RCC 7860 (cell line): ENCODE measurements around the gene PCGF3.
"Not testable (repeated sequence)": the region's sequence is repeated elsewhere in the genome, so short reads cannot be mapped to it uniquely, and the experiment has no call there.

Experiments
- DNase-seq: peaks from one replicate; pipeline ENCODE4 v3.0.0-alpha.2; 2015; ENCODE audit warnings: low spot score
- FAIRE-seq: peaks from 2 replicates; lab custom pipeline; 2012; peaks lifted over from hg19 to GRCh38; lab: Jason Lieb, UNC

The PCGF3 gene

DNA sequence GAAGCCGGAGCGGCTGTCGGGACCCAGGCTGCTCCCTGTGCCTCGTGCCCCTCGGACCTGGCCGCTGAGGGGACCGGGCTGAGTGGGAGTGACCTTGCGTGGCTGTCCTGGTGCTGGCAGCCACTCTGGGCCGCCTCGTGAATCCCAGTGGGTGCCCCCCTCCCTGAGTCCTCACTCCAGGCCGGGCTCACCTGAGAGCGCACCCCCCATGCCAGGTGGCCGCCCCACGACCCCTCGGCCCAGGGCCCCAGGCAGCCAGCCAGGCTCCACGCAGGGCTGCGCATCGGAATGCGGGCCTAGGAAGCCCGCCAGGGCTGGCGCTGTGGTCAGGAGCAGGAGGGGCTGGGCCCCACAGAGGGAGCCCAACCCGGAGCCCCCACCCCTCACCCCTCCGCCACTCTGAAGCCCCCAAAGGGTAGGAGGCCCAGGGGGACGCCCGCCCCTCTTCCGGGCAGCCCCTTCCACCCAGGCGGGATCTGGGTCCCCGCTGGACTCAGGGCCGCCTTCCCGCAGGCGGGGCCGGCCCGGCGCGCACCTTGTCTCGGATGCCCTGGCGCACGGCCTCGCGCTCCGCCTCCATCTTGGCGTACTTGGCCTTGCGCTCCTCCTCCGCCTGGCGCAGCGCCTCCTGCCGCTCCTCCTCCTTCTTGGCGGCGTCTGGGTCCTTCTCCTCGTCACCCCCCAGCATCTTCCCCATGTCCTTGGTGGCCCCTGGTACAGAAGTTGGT is 86.4 kb downstream of the PCGF3 start:
- DNase-seq (no peak), FAIRE-seq (no peak)

DNA sequence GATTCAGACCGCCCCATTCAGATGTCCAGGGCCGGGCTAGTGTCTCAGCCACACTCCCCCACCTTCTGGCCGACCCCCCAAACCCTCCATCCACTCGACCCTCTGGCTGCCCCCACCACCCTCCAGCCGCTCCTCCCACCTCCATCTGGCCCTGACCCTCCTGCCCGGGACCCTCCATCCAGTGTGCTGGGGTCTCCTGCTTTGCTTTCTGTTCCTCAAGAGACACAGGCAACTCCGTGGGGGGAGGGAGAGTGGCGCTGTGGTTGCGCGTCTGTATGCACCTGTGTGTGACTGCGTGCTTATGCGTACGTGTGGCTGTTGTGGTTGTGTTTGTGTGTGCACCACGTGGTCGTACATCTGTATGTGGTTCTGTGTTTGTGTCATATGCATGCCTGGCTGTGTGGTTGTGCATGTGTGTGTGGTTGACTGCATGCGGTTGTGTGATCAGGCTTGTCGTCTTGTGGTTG is 87.0 kb downstream of the PCGF3 start:
- FAIRE-seq = no peak

DNA sequence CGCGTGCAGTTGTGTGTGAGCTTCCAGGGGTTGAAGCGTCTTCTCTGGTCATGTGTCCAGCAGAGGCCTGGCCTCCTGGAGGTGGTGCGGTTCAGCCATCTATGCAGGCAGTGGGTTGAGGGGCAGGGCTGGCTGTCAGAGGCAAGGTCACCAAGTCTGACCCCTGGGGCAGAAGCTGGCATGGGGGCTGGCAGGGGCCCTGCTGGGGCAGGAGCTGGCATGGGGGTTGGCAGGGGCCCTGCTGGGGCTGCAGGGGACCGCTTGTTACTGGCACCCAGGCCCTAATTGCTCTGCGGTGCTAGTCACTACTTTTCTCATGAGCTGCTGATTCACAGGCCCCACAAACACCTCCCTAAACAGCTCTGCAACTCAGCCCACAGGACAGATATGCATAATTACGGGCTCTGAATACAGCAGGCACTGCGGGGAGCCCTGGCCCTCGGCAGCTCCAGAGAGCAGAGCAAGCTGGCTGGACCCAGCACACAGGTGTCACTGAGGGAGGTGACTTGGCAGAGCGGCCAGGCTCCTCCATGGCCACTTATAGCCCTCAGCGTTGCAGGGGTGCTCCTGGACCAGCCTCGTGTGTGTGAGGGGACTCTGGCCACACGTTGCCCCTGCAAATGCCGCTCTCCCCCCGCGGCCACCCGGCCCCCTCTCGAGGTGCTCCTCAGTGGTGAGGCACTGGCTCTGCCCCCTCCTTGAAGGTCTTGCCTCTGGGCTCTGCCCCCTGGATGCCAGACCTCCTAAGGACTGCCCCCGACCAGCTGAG is 87.6 kb downstream of the PCGF3 start:
- DNase-seq (no peak), FAIRE-seq (no peak)

More for the DNA sequence above, 87.0 kb downstream of the PCGF3 start:
- DNase-seq = no peak

DNA sequence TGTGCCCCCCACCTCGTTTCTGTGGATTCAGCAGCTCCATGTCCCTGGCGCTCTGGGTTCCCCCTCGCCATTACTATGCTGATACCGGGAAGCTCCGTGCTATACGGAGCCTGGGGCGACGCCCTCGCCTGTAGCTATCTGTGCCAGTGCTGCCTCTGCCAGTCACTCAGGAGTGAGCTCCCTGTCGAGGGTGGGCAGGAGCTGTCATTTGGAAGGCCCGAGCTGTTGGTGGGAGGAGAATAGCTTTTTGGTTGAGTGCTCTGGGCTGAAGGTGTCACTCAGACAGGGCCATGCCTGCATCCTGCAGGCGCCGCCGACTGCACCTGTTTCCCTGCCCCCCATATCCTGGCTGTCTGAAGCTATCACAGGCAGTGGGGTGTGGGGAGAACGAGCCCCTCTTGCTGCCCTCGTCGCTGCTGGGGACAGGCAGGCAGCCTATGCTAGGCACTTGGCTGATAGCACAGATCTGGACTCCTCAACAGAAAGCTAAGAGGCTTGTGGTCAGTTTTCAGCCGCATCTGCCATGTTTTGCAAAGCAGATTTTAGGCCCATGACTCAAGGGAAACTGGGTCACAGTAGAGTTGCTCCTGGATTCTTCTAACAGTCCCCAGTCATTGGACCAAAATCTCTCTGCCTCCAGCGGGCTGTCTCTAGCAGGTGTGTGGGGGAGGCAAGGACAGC is 88.4 kb downstream of the PCGF3 start:
- FAIRE-seq = no peak
- DNase-seq = no peak

DNA sequence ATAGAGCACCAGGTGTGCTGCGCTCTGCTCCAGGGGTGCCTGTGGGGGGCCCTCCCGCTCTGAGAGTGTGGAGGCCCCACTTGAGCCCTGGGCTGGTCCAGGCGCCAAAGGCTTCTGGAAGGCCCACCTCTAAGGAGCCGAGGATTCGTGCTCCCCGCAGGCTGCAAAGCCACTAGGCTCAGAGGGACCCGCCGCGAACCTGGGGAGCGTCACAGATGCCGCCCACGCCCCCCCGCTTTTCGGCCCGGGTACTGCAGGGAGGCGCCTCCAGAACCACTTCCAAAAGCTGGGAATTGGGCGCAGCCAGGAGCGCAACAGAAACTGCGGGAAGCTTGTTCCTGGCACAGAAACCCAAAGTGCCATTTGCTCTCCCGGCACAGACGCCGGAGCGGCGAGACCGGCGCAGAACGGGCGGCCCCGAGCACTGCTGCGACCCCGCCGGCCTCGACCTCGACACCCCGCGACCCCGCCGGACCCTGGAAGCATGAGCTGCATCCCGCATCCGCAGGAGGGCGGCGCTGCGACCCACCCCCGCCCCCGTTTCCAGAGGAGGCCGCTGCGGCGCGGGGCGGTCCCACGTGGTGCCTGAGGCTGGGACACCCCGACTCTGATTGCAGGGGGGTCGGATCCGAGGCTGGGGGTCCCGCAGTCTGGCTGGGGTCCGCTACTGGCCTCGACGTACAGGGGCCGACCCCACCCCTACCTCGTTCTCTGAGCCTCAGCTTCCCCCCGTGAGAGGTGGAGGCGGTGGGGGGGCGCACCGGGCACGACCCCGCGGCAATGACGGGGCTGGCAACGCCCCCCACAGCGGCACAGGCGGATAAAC is 89.5 kb downstream of the PCGF3 start:
- no peak for DNase-seq
- FAIRE-seq = no peak

DNA sequence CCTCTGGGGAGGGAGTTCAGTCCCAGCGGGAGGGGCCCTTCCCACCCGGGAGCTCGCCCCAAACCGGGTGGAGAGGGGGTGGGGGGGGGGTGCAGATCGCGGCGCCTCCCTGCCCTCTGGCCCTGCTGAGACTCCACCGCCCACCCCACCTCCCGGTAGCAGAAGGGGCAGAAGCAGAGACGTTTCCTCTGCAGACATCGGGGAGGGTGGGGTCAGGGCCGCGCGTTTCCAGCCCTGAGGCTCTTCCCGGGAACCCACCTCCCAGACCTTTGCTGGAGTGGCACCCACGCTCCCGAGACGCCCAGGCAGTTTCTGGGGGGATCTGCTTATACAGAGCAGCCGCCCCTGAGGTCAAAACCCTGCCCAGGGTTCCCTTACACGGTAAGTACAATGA is 90.1 kb downstream of the PCGF3 start:
- FAIRE-seq = no peak
- no peak for DNase-seq

DNA sequence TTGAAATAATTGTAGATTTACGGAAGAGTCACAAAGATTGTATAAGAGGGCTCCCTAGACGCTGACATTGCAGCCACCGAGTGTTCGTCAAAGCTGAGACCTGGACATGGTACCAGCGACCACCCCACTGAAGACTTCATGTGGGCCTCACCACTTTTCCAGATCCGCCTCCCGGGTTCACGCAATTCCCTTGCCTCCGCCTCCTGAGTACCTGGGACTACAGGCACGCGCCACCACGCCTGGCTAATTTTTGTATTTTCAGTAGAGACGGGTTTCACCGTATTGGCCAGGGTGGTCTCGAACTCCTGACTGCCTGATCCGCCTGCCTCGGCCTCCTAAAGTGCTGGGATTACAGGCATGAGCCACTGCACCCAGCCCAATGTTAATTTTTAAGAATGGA is 90.6 kb downstream of the PCGF3 start:
- FAIRE-seq = no peak
- no peak for DNase-seq

DNA sequence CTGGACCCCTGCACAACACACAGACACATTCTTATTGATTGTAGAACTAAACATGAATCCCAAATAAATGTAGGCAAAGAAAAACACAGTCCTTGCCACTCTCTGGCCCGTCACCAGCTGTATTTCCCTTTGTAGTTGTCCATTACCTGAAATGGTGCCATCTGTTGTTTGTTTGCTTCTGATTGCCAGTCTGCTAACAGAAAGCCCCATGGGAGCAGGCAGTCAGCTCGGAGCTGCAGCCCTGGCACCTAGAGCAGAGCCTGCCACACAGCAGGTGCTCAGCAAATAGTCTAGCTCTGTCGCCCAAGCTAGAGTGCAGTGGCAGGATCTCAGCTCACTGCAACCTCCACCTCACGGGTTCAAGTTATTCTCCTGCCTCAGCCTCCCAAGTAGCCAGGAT is 91.4 kb downstream of the PCGF3 start:
- DNase-seq = no peak
- FAIRE-seq = no peak

DNA sequence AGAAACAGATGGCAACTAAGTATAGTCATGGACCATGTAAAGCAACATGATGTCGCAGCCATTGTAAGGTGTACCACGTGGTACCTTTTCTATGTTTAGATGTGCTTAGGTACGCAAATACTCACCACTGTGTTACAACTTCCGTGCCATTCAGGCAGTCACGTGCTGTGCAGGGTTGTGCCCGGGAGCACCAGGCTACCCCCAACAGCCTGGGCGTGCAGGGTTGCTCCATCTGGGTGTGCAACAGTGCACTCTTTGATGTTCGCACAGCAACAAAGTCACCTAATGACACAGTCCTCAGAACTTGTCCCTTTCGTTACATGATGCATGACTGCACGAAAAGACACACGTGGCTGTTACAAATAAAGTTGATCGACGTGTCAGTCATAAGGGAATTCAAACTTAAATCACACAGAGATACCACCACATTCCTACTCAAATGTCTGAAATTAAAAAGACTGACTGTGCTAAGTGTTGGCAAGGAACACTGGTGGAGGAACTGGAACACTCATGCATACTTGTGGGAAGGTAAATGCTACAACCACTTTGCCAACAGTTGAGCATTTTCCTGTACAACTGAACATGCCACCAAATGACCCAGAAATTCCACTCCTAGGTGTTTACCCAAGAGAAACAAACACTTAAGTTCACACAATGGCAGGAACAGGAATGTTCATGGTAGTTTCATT is 95.9 kb downstream of the PCGF3 start:
- FAIRE-seq (no peak), DNase-seq (no peak)

DNA sequence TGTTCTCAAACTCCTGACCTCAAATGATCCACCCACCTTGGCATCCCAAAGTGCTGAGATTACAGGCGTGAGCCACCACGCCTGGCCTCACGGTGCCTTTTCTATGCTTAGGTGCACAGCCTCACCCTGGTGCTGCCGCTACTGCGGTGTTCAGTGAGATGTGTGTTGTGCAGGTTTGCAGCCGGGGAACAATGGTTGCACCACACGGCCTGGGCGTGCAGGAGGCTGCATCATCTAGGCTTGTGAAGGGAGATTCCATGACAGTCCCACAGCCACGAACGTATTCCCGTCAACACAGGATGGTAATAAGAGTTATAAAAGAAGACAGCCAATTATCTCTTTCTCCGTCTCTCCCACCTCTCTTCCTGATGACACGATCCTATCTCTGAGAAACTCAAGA is 98.3 kb downstream of the PCGF3 start:
- no peak for DNase-seq
- FAIRE-seq = no peak

DNA sequence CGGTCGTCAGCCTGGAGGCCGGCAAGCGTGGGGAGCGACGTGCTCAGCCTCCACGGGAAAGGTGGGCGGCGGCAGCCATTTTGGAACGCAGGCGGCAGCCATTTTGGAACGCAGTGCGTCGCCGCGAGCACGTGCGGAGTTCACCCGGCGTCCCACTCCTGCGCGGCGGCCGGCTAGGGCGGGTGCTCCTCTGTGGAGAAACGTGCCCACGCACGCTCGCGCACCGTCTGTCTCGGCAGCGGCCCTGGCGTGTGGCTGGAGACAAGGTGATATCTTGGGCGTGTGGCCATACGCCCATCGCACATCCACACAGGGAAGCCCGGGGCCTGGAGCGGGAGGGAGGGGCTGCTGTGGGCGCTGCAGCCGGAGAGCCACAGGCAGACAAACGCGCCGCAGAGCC is 99.2 kb downstream of the PCGF3 start:
- DNase-seq (no peak), FAIRE-seq (no peak)

DNA sequence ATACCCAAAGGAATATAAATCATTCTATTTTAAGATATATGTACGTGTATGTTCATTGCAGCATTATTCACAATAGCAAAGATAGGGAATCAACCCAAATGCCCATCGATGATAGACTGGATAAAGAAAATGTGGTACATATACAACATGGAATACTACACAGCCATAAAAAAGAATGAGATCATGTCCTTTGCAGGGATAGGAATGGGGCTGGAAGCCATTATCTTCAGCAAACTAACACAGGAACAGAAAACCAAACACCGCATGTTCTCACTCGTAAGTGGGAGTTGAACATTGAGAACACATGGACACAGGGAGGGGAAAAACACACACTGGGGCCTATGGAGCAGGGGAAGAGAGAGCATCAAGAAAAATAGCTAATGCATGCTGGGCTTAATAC is 101.3 kb downstream of the PCGF3 start:
- DNase-seq, FAIRE-seq: not testable (repeated sequence)

DNA sequence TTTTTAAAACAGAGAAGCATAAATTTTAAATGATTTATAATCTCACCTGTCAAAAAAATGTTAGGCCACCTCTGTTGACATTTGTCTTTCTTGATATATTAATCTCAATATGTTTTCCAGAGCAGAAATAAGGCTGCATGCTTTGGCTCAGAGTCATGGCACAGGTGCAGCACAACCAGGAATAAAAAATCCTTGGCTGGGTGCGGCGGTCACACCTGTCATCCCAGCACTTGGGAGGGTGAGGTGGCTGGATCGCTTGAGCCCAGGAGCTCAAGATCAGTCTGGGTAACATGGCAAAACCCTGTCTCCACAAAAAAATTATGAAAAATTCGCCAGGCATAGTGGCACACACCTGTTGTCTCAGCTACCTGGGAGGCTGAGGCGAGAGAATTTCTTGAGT is 102.2 kb downstream of the PCGF3 start:
- FAIRE-seq = no peak
- no peak for DNase-seq

DNA sequence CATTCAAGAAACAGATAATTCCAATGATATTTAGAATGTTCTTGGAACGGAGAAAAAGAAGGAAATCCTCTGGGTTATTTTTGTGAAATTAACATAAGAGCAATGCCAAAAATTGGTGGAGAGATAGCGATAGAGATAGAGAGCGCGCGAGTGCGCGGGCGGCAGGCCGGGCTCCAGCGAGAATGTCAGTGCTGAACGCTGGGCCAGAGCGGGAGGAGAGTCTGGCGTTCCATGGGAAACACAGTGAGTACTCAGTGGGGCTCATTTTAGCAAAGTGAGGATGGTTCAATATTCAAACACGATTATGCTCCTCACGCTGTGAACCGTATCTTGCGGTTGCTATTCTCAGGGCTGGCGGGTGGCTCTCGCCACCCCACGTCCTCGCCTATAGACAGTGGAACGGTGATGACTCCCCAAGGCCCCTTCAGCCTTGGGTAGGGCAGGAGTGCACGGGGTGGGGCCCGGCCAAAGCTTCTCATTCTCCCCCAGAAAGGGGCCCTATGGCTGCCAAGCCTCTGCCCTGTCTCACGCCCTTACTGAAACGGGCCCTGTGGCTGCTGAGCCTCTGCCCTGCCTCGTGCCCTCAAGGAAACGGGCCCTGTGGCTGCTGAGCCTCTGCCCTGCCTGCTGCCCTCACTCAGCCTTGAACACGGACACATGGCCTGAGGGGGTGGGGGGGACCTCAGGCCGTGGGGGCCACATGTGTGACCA is 103.4 kb downstream of the PCGF3 start:
- DNase-seq (no peak), FAIRE-seq (no peak)

DNA sequence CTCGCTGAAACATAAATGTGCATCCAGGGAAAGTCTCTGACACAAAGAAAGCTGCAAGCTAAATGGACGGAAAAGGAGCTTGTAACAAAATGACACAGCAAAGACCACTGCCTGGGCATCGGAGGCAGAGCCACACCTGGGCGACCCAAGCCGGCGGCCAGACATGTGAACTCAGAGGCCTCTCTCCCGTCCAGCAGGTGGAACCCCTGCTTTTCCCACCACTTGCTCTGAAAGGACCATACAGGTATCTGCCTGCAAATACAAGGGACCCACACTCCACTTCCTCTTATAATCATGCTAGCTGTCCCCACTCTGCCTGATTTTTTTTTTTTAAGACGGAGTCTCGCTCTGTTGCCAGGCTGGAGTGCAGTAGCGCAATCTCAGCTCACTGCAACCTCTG is 108.3 kb downstream of the PCGF3 start:
- DNase-seq = no peak
- FAIRE-seq = no peak

DNA sequence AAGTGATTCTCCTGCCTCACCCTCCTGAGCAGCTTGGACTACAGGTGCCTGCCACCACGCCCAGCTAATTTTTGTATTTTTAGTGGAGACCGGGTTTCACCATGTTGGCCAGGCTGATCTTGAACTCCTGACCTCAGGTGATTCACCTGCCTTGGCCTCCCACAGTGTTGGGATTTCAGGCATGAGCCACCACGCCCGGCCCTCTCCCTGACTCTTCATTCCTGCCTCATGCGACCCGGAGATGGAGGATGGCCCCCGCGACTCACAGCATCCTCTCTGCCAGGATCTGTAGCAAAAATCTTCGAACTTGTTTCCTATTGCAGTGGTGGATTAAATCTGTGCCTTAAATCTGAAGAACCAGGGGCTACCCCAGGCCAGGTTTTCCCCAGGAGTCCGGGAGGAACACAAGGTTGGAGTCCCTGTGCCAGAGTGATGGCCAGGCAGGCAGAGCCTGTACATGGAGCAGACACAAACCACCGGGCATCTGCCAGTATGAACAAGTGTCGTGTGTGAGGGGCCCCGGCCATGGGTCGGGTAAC is 108.7 kb downstream of the PCGF3 start:
- FAIRE-seq (no peak), DNase-seq (no peak)

DNA sequence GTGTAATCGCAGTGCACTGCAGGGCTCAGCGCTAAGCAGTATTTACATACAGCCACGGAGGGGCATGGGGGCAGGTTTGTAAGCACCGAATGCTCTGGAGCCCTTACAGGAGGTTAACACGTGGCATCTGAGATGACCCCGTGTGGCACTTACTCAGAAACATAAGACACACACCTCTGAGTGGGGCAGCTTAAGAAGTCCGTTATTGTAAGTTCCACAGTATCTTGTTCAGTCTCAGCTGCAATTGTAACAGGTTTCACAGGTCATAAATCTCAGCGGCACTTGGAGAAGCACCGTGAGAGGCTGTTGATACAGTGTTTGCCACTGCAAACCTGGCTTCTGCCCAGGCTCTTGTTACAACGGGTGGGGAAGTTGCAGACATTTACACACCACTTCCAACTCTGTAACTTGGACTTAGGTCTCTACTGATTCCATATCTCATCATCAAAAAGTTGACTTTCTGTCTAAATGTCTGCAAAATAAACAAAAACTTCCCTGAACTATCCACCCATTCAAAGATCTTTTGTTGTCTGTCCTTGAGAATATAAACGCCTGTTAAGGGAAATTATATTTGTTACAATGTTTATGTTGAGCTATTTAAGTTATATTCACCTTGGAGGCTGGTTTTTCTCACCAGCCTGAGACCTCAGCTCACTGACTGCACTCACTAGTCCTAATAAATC is 110.0 kb downstream of the PCGF3 start:
- FAIRE-seq = no peak

DNA sequence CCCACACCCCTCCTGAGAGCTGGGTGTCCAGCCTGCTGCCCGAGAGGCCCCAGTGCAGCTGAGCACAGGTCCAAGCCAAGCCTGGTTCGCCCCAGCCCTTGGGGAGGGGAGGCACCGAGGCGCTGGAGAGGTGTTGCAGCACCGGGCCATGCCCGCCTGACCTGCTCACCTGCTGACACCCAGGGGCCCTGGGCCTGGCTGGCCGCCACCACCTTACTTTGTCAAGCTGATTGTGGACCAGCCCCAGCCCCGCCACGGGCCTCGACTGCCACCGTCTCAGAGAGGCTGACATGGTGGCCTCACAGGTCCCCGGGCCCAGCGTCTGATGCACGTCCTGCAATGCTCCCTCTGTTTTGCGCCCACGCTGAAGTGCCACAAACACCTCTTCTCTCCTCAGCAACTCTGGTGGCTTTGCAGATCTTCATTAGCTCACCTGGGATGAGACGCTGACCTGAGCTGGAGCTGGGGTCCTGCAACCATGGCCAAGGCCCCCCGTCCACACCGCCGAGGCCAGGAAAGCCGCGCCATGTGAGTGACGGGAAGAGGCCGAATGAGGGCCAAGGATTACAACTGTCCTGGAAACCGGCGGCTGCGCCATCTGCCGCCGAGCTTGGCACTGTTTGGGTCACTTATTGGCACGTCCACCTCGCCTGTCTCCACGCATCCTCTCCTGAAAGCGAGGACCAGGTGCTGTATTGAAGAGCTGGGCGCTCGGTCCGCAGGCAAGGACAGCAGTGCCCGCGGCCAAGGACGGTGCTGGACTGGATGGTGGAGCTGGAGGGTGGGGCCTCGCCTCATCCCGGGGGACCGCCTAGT is 112.7 kb downstream of the PCGF3 start:
- no peak for FAIRE-seq

More for the DNA sequence above, 110.0 kb downstream of the PCGF3 start:
- DNase-seq = no peak

More for the DNA sequence above, 112.7 kb downstream of the PCGF3 start:
- no peak for DNase-seq
